Stimulated activated CD8-positive, alpha-beta memory T cell treated with anti-CD3 and anti-CD28 coated beads, Interleukin-12 subunit alpha, Interleukin-12 subunit beta, amount 100 ng/mL, for 4 hours (primary cell): ENCODE data around the gene VCL.
"Not testable (repeated sequence)": the region's sequence is repeated elsewhere in the genome, so short reads cannot be mapped to it uniquely, and the experiment has no call there.

ENCODE experiments used
- DNase-seq: peaks from one replicate; pipeline ENCODE4 v3.0.0-alpha.2; 2020; ENCODE audit warnings: low read depth

The VCL gene

GRCh38 chr10:74109452-74109851, 111.5 kb downstream of the VCL start:
- DNase-seq = no peak

DNA sequence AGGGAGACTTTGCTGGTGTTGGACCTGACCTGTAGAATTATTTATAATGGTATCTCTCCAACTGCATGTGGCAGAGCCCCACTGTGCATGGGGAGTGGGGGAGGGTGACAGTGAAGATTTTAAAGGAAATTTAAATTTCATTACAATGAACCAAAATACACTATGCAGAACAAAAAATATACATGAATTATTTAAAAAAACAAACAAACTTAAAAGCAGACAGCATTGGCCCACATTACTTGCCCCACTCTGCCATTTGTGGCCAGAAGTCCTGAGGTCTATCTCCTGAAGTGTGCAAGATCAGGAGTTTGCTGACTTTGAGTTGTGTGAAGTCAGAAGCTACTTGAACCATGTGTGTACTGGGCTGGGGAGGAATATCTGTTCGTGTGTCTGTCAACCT, 112.2 kb downstream of the VCL start:
- DNase-seq = no peak

DNA sequence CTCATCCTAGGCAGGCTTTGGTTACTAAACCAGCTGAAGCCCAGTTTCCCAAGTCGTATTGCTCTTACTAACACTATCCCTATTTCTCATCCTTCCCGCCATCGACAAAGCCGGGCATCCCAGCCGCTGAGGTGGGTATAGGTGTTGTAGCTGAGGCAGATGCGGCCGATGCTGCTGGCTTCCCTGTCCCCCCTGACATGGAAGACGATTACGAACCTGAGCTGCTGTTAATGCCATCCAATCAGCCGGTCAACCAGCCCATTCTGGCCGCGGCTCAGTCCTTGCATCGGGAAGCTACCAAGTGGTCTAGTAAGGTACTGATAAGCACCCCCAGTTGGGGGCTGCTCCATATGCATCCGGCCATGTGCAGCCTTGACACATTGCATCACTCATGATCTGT, 113.9 kb downstream of the VCL start:
- no peak for DNase-seq

DNA sequence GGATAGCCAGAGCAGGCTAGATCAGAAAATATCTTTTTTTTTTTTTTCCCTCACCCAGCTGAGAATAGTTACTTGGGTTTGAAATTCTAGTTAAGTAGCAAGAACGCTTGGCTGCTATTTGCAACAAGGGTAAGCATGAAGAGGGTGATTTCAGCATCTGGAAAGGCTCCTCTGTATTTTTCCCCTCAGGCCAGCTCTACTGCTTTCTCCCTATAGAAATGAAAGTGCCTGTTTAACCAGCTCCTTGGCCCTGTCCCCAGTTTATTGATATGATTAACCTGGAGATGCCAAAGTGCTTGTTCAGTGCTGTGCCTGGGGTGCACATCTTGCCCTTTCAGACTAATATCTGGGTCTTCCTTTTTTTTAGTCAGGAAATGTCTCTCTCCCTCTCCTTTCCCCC, 115.6 kb downstream of the VCL start:
- no peak for DNase-seq

- DNase-seq = no peak
Measured at GRCh38 chr10:74114041-74114448, 116.1 kb downstream of the VCL start.

- DNase-seq = no peak
Measured at GRCh38 chr10:74117738-74118137, 119.8 kb downstream of the VCL start.

- DNase-seq = no peak
Measured at GRCh38 chr10:74118804-74119203, 120.9 kb downstream of the VCL start.

DNA sequence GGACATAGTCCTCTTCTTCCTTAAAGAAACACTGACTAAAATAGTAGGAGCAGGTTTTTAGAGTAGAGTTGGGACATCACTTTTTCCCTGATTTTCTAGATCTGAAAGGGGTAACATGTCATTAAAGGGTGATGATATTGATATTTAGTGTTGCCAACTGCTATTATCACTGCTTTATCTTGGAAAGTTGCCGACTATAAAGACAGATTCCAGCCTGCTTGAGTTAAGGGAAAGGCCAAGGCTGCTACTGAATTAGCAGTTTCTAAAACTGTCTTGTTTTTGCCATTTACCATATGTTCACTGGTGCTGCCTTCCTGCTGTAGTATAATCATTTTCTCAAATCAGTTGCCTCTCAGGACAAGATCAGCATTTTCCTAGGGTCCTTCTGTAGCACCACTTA, 123.0 kb downstream of the VCL start:
- no peak for DNase-seq

- DNase-seq = no peak
Measured at GRCh38 chr10:74121368-74121767, 123.5 kb downstream of the VCL start.

GRCh38 chr10:74122060-74122459, 124.1 kb downstream of the VCL start:
- no peak for DNase-seq

- DNase-seq = no peak
Measured at GRCh38 chr10:74123081-74123480, 125.2 kb downstream of the VCL start.

GRCh38 chr10:74133923-74134820, 136.3 kb downstream of the VCL start:
- DNase-seq = no peak

- no peak for DNase-seq
Measured at GRCh38 chr10:74135452-74135851, 137.5 kb downstream of the VCL start.

GRCh38 chr10:74137992-74138391, 140.1 kb downstream of the VCL start:
- DNase-seq = no peak

GRCh38 chr10:74138596-74138995, 140.7 kb downstream of the VCL start:
- DNase-seq = not testable (repeated sequence)

GRCh38 chr10:74139981-74140380, 142.1 kb downstream of the VCL start:
- DNase-seq = no peak

DNA sequence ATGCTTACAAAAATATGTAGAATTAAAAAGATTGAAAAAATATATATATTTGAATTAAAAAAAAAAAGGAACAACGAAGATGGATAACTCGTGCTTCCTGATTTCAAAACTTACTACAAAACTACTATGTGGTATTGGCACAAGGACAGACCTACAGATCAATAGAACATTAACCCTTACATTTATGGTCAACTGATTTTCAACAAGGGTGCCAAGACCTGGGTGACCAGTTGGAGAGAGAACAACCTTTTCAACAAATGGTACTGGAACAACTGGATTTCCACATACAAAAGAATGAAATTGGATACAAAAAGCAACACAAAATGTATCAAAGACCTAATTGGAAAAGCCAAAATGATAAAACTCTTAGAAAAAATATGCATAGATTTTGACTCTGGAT, 142.6 kb downstream of the VCL start:
- DNase-seq = no peak

DNA sequence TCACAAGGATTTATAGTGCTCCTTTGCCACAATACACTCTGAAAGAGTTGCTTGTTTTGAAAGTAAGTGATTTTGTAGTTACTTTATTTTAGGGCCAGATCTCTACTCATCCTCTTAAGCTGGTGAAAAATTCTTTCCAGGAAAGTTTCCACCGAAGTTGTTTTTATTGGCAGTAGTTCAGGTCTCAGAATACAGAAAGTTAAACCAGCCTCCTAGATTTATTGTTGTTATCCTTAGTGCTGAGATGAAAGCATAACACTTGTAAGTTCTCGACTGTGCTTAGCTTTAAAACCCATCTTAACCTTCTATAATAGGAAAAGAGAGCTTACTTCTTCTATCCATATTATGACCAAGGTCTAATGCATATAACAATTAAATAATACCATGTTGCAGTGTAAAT, 147.2 kb downstream of the VCL start:
- DNase-seq = no peak

- DNase-seq = not testable (repeated sequence)
Measured at GRCh38 chr10:74146980-74147379, 149.1 kb downstream of the VCL start.

- peak; percentile 63 for DNase-seq
Measured at GRCh38 chr10:74150204-74150989, 152.5 kb downstream of the VCL start, which contains the start of gene AP3M1. AP3M1 (minus strand) TSS chr10:74150828; CDS start chr10:74138379, 12,449 bp downstream.

GRCh38 chr10:74150990-74151878, 153.3 kb downstream of the VCL start, which contains the start of gene ADK:
ADK (plus strand) TSS chr10:74151221; CDS start chr10:74151279, 58 bp downstream.
- peak; percentile 99 for DNase-seq
